Small intestine (tissue), 7 donors: ENCODE results near the gene CASK. TPM values are rescaled to one million over a fixed set of nuclear protein-coding genes. Genes with fewer than 3 reads are reported as not detected.
"Not testable (repeated sequence)": the region's sequence is repeated elsewhere in the genome, so short reads cannot be mapped to it uniquely, and the experiment has no call there.

Experiments
- DNase-seq, 2 donors: peaks; one replicate each; pipeline versions ENCODE4 v3.0.0 to v3.0.0-alpha.2; 2013
- FAIRE-seq: peaks from 2 replicates; lab custom pipeline; 2012; peaks lifted over from hg19 to GRCh38; lab: Jason Lieb, UNC
- H3K27ac ChIP-seq, 3 donors: one replicate each; pipeline ENCODE4 v1.5.1; 2013; ENCODE audit warnings: low read length in 2 of 3, mild to moderate bottlenecking in 2 of 3, control low read depth in 1 of 3, inconsistent platforms in 1 of 3, low read depth in 1 of 3, moderate library complexity in 1 of 3
- H3K27me3 ChIP-seq, 3 donors: one replicate each; pipeline ENCODE4 v1.6.1; 2013; ENCODE audit warnings: low read length in 3 of 3, inconsistent platforms in 1 of 3; ENCODE audit not compliant: control insufficient read depth in 3 of 3, insufficient read depth in 3 of 3
- H3K36me3 ChIP-seq, 3 donors: one replicate each; pipeline ENCODE4 v1.6.1; 2013; ENCODE audit warnings: low read length in 3 of 3, inconsistent platforms in 1 of 3, low read depth in 1 of 3, mild to moderate bottlenecking in 1 of 3, moderate library complexity in 1 of 3; ENCODE audit not compliant: control insufficient read depth in 3 of 3, insufficient read depth in 2 of 3
- H3K4me1 ChIP-seq, 3 donors: one replicate each; pipeline ENCODE4 v1.6.1; 2013; ENCODE audit warnings: low read length in 2 of 3, inconsistent platforms in 1 of 3, low read depth in 1 of 3, mild to moderate bottlenecking in 1 of 3, moderate library complexity in 1 of 3; ENCODE audit not compliant: control insufficient read depth in 3 of 3, insufficient read depth in 2 of 3
- H3K4me3 ChIP-seq, 3 donors: one replicate each; pipeline ENCODE4 v1.5.1; 2013; ENCODE audit warnings: low read length in 3 of 3, control low read depth in 1 of 3, inconsistent platforms in 1 of 3, low read depth in 1 of 3, mild to moderate bottlenecking in 1 of 3, moderate library complexity in 1 of 3
- H3K9me3 ChIP-seq, 2 donors: one replicate each; pipeline ENCODE4 v1.6.1; 2013; ENCODE audit warnings: low read depth in 1 of 2, low read length in 1 of 2; ENCODE audit not compliant: control insufficient read depth in 2 of 2, insufficient read depth in 1 of 2
- WGBS, 3 donors: extraction: QIAGEN DNeasy Blood & Tissue Kit; methylation state at CpG; one replicate each; pipeline ENCODE4 v1.1.7; 2013; 5-methylcytosine and 5-hydroxymethylcytosine counted together
- polyA plus RNA-seq, 4 donors: library from polyadenylated mRNA; stranded (reverse) in 3 of 4; unstranded in 1 of 4; fragments of 200-250 nt in 3 of 4; fragments of 120-200 nt in 1 of 4; gene quantifications; one replicate each; pipeline versions ENCODE4 v1.2.1 to v1.2.3, GENCODE V29; 2013
- donor health status: healthy with polysubstance abuse.
- donor health status: control.
- donor health status: control.
- donor health status: Bipolar disorder and iron deficiency.
- donor health status: healthy.

The CASK gene
- polyA plus RNA-seq, 4 donors = 16.5 to 77.8 (median 25.2) TPM

DNA sequence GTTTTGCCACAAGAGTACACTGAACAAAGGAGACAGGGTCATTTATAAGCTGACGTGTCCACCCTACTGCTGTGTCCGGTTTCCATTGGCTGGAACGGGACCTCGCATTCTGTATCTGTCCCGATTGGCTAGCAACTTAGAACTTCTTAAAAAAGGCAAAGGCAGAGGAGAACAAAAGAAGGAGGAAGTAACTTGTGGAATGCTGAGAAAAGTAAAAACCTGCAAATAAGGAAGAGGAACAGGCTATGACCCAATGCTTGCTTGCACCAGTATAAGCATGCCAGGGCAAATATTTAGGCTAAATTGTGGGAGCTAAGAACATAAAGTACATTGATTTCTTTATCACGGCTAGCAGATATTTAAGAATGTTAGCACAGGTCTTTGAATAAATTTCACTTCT, 203.7 kb downstream of the CASK start:
- not testable (repeated sequence) for DNase-seq, H3K27ac ChIP-seq, H3K4me3 ChIP-seq, FAIRE-seq, H3K27me3 ChIP-seq, H3K4me1 ChIP-seq
- peaks cover 0 to 31% of the 10 kb centered on the region in 2 donors for H3K9me3 ChIP-seq
- H3K36me3 ChIP-seq = peaks cover 0 to 15% (median 2%) of the 10 kb centered on the region in 3 donors
- 84 to 92% (median 88%) methylated on average over 6 of the region's 6 CpGs for WGBS, 3 donors

DNA sequence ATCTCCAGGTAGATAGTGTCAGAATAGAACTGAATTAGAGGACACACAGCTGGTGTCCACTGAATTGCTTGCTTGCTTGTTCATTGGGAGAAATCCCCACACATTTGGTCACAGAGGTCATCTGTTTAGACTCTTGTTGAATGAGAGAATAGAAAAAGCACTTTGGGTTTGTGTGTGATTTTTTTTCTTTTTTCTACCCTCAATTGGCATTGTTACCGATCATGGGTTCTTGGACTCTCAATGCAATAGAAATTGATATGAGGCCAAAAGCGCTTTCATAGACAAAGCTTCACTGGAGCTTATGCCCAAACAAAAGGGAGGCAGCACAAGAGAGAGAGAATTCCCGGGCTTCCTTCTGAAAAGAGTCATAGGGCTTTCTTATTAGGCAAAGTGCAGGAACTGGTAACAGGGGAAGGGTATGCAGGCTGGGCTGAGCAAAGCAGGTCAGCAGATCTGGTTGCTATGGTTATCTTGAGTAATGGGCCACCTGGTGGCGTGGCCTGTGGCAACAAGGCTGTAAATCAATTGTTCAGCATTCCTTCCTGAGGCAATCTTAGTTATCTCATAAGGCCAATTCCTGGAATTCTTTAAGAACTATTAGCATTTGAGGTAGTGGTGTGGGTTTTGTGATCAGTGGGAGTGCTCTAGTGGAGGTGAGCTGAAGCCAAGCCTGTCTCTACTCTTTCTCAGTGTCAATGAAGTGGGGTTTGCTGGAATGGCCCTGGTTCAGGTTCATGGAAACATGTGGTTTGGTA, 204.7 kb downstream of the CASK start:
- H3K4me1 ChIP-seq = peaks cover 0 to 7% (median 0%) of the 10 kb centered on the region in 3 donors
- peak in 1 of 2 donors; percentile 24 for DNase-seq
- peak overlapping the region in 1 of 3 donors; percentile 28 for H3K27ac ChIP-seq
- no peak overlapping the region for H3K4me3 ChIP-seq
- H3K27me3 ChIP-seq = no peaks in the 10 kb centered on the region
- H3K9me3 ChIP-seq = peaks cover 0 to 31% of the 10 kb centered on the region in 2 donors
- peaks cover 0 to 15% (median 2%) of the 10 kb centered on the region in 3 donors for H3K36me3 ChIP-seq
- no peak for FAIRE-seq
- WGBS, 3 donors = 86 to 91% (median 90%) methylated on average over 4 of the region's 4 CpGs

DNA sequence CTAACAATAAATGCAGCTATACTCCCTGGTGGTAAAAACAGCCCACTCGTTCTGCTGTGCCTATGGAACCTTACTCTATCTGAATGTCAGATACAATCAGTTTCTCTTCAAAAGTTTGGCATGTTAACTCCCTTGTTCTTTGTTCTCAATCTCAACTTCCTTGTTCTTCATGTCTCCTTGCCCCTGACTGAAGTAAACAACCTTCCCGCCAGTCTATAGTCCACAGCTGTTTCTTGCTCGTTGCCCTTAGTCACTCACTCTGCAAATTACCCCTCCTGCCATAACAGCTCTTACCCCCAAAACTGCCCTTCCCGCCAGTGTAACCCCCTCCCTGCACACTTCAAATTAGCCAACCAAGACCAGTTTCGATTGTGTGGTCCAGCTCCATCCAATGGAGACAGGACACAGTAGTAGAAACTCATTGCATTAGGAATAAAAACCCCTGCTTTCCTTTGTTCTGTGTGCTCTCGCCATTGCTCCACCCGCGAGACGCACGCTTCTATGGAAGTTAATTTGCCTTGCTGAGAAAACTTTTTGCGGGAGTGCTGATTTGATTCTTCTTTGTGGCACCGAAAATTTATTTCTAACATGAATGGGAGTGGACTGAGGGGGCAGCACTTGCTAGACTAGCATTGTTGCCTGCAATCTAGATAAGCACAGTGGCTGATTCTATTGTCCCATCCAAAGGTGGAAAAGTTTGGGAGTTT, 206.4 kb downstream of the CASK start:
- peaks cover 0 to 15% (median 2%) of the 10 kb centered on the region in 3 donors for H3K36me3 ChIP-seq
- DNase-seq = peak; percentile 27 to 54
- H3K27ac ChIP-seq = peak overlapping the region in 2 of 3 donors; percentile 5 to 42
- FAIRE-seq = no peak
- no peak overlapping the region for H3K4me3 ChIP-seq
- peaks cover 0 to 7% (median 0%) of the 10 kb centered on the region in 3 donors for H3K4me1 ChIP-seq
- WGBS, 3 donors = 65 to 80% (median 70%) methylated on average over 12 of the region's 12 CpGs
- peaks cover 0 to 31% of the 10 kb centered on the region in 2 donors for H3K9me3 ChIP-seq
- H3K27me3 ChIP-seq = no peaks in the 10 kb centered on the region

DNA sequence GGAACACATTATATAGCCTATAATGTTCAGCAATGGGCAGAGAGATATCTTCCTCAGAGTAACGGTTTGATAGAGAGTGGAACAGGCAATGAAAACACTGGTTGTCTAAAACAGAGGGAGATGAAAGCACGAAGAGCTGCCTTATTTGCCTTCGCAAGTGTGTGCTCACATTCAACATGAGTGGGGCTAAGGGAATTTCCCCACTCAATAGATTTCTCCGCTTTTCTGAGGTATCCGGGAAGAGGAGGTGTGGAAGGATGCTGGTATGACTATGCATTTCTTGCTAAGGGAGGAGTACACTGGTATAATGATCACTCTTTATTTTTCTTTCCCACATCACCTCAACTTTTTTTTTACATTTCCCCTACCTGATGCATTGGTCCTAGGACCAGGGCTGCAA, 207.1 kb downstream of the CASK start:
- Histone ChIP-seq H3K4me3 (no peak overlapping the region), H3K36me3 (peaks cover 0 to 18% (median 2%) of the 10 kb centered on the region in 3 donors), H3K4me1 (peaks cover 0 to 7% (median 0%) of the 10 kb centered on the region in 3 donors), H3K27me3 (no peaks in the 10 kb centered on the region), H3K27ac (peak overlapping the region in 1 of 3 donors; percentile 42), H3K9me3 (peaks cover 0 to 31% of the 10 kb centered on the region in 2 donors)
- DNase-seq = no peak
- 79 to 95% (median 91%) methylated on average over 5 of the region's 5 CpGs for WGBS, 3 donors
- no peak for FAIRE-seq

DNA sequence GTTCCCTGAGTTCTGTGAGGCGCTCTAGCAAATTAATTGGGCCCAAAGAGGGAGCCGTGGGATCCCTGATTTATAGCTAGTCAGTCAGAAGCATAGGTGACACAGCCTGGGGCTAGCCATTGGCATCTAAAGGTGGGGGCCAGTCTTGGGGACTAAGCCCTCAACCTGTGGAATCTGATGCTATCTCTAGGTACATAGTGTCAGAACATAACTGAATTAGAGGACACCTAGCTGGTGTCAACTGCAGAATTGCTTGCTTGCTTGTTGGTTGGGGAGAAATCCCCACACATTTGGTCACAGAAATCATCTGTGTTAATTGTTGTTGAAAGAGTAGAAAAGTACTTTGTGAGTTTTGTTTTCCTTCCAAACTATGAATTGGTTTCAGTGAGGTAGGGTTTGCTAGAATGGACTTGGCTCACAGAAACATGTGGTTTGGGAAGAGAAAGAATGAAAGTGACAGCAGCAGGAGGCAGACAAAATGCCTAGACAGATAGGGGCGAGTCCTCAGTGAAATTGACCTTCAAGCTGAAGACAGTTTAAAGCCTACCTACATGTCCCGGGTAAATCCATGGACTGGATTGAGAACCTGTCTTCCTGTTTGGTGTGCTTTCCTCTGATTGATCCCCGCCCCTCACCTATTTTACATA, 212.2 kb downstream of the CASK start:
- H3K36me3 ChIP-seq = peaks cover 0 to 7% (median 2%) of the 10 kb centered on the region in 3 donors
- no peak for FAIRE-seq

DNA sequence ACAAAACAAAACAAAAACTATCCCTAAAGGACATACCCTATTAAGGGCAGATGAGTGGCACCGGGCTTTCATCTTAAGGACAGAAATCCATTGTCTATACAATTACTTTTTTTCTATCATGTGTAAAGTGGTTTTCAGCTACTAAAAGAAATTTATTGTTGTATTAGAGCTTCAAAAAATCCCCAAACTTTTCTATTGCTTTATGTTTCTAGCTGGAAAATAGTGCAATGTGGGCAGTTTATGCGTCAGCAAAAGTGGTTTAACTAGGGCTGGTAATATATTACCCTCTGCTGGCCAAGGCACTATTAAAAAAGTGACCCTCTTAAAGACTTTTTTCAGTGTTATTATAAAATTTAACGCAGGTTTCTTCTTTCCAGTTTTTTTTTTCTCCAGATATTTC, 214.9 kb downstream of the CASK start:
- FAIRE-seq (no peak), DNase-seq (no peak)
- no peaks in the 10 kb centered on the region for H3K9me3 ChIP-seq
- H3K4me3 ChIP-seq = no peak overlapping the region
- H3K27ac ChIP-seq = no peak overlapping the region
- peaks cover 0 to 6% (median 0%) of the 10 kb centered on the region in 3 donors for H3K36me3 ChIP-seq
- H3K27me3 ChIP-seq = no peaks in the 10 kb centered on the region
- no peaks in the 10 kb centered on the region for H3K4me1 ChIP-seq
- 55 to 89% (median 59%) methylated on average over 3 of the region's 3 CpGs for WGBS, 3 donors

More for the DNA sequence above, 212.2 kb downstream of the CASK start:
- DNase-seq = no peak
- Histone ChIP-seq H3K27ac (no peak overlapping the region), H3K27me3 (no peaks in the 10 kb centered on the region), H3K4me1 (peaks cover 0 to 2% (median 0%) of the 10 kb centered on the region in 3 donors), H3K9me3 (no peaks in the 10 kb centered on the region), H3K4me3 (no peak overlapping the region)
- WGBS, 3 donors = 77 to 92% (median 90%) methylated on average over 4 to 5 of the region's 5 CpGs

DNA sequence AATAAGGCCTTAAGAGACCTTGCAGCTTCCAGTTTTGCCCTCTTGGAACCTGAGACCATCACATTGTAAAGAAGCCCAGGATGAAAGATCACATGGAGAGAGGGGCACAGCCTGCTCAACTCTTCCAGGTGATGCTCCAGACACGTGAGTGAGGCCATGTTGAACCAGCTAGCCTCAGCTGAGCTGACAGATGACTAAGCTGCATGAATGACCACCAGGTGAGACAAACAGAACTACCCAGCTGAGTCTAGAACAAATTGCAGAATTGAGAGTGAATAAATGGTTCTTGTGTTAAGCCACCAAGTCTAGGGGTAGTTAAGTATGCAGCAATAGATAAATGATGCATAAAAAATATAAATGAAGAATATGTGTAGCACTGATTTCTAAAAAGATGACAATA, 216.1 kb downstream of the CASK start:
- 48 to 100% (median 92%) methylated on average over 1 of the region's 1 CpG for WGBS, 3 donors
- no peaks in the 10 kb centered on the region for H3K4me1 ChIP-seq

More for the DNA sequence above, 216.1 kb downstream of the CASK start:
- H3K4me3 ChIP-seq = no peak overlapping the region
- FAIRE-seq (no peak), DNase-seq (no peak)
- peaks cover 0 to 6% (median 0%) of the 10 kb centered on the region in 3 donors for H3K36me3 ChIP-seq
- no peaks in the 10 kb centered on the region for H3K27me3 ChIP-seq
- H3K27ac ChIP-seq = no peak overlapping the region
- no peaks in the 10 kb centered on the region for H3K9me3 ChIP-seq
